NCI-H1694 (cell line): ENCODE results near the gene CBLN3.

ENCODE experiments used
- DNase-seq: peaks from one replicate; lab custom pipeline; 2025; lab: John Stamatoyannopoulos, UW

CBLN3 gene

GRCh38 chr14:24439257-24439656, 9.8 kb upstream of the CBLN3 start:
- no peak for DNase-seq

- no peak for DNase-seq
These were observed 9.0 kb upstream of the CBLN3 start for GRCh38 chr14:24438223-24439097.

- no peak for DNase-seq
These were observed 8.2 kb upstream of the CBLN3 start for GRCh38 chr14:24437736-24438067.

GRCh38 chr14:24437020-24437735, 7.7 kb upstream of the CBLN3 start:
- no peak for DNase-seq

- DNase-seq, result peak; percentile 67
These were observed 7.0 kb upstream of the CBLN3 start for GRCh38 chr14:24436355-24437019.

- DNase-seq, result no peak
These were observed 6.5 kb upstream of the CBLN3 start for GRCh38 chr14:24435998-24436354.

- DNase-seq, result no peak
These were observed 5.8 kb upstream of the CBLN3 start for GRCh38 chr14:24435192-24435810.

GRCh38 chr14:24434676-24435075, 5.2 kb upstream of the CBLN3 start:
- no peak for DNase-seq

GRCh38 chr14:24434036-24434435, 4.6 kb upstream of the CBLN3 start:
- no peak for DNase-seq

GRCh38 chr14:24432259-24433131, 3.0 kb upstream of the CBLN3 start:
- DNase-seq, result no peak

GRCh38 chr14:24431569-24432258, 2.2 kb upstream of the CBLN3 start:
- DNase-seq, result peak; percentile 87

- no peak for DNase-seq
These were observed 1.5 kb upstream of the CBLN3 start for GRCh38 chr14:24430682-24431568.

- DNase-seq, result no peak
These were observed 744 bp upstream of the CBLN3 start for GRCh38 chr14:24430143-24430681.

GRCh38 chr14:24428628-24429394, 657 bp downstream of the CBLN3 start:
- no peak for DNase-seq

GRCh38 chr14:24427537-24428508, 1.6 kb downstream of the CBLN3 start:
- DNase-seq, result no peak

GRCh38 chr14:24426912-24427536, 2.4 kb downstream of the CBLN3 start:
- no peak for DNase-seq
